Endothelial cell of umbilical vein (primary cell): ENCODE measurements around the gene PRR15L. TPM values are rescaled to one million over a fixed set of nuclear protein-coding genes. Genes with fewer than 3 reads are reported as not detected.

ENCODE experiments used
- BruUV-seq: library from RNA; stranded (reverse); fragments of 400-500 nt; replicated peaks from 2 replicates; lab custom pipeline; 2021; lab: Mats Ljungman, UMichigan
- CTCF ChIA-PET: fragments of 300-600, 350-600 bp; sonication (Branson Sonifier 250); formaldehyde crosslinking; loops from one replicate; lab custom pipeline; 2021; ENCODE audit warnings: antibody characterized with exemption, inconsistent platforms; lab: Charles Lee
- POLR2A ChIA-PET: fragments of 300-600, 350-600 bp; sonication (Branson Sonifier 250); formaldehyde crosslinking; loops from one replicate; lab custom pipeline; 2021; ENCODE audit warnings: antibody characterized with exemption, inconsistent platforms; lab: Charles Lee
- DNase-seq: peaks from one replicate; pipeline ENCODE4 v3.0.0-alpha.2; 2011; ENCODE audit warnings: low read depth, low spot score
- FAIRE-seq: peaks from 2 replicates; lab custom pipeline; 2011; peaks lifted over from hg19 to GRCh38; lab: Jason Lieb, UNC
- H2AFZ ChIP-seq: 2 replicates; pipeline ENCODE4 v1.6.0; 2012; ENCODE audit warnings: low read depth, low read length, control low read depth, inconsistent platforms
- H3K27ac ChIP-seq: 2 replicates; pipeline ENCODE4 v1.5.1; 2011; ENCODE audit warnings: low read depth, mild to moderate bottlenecking, control low read depth, low read length, moderate library complexity; ENCODE audit not compliant: insufficient read depth
- H3K27me3 ChIP-seq, 2 experiments: 2 replicates each; pipeline versions ENCODE4 v1.6.0 to v1.6.1; 2011; ENCODE audit warnings: low read length in 2 of 2, mixed read lengths in 1 of 2; ENCODE audit not compliant: control insufficient read depth in 2 of 2, insufficient read depth in 2 of 2
- H3K36me3 ChIP-seq, 2 experiments: 2 replicates in 1 of 2; 3 replicates in 1 of 2; pipeline ENCODE4 v1.5.1; 2011; ENCODE audit warnings: low read length in 2 of 2, mild to moderate bottlenecking in 1 of 2, moderate library complexity in 1 of 2; ENCODE audit not compliant: control insufficient read depth in 2 of 2, insufficient read depth in 2 of 2; ENCODE audit errors: extremely low read depth in 1 of 2
- H3K4me1 ChIP-seq: 3 replicates; pipeline ENCODE4 v1.5.1; 2011; ENCODE audit warnings: mild to moderate bottlenecking, low read length; ENCODE audit not compliant: control insufficient read depth, insufficient read depth; ENCODE audit errors: extremely low read depth
- H3K4me2 ChIP-seq: 2 replicates; pipeline ENCODE4 v1.6.1; 2011; ENCODE audit warnings: low read length, control low read depth, mixed read lengths; ENCODE audit not compliant: insufficient read depth
- H3K4me3 ChIP-seq, 3 experiments: fragments of 200-600 bp in 1 of 3; sonication (generic), shearing (Covaris generic) in 1 of 3; replicated peaks in 1 of 3; 2 replicates each; pipeline ENCODE4 v1.5.1; 2011 to 2016; ENCODE audit warnings: control low read depth in 3 of 3, low read length in 3 of 3, mild to moderate bottlenecking in 2 of 3, inconsistent platforms in 1 of 3, low read depth in 1 of 3, moderate library complexity in 1 of 3; ENCODE audit not compliant: insufficient read depth in 1 of 3
- H3K79me2 ChIP-seq: 2 replicates; pipeline ENCODE4 v1.6.0; 2012; ENCODE audit warnings: low read length, inconsistent platforms; ENCODE audit not compliant: control insufficient read depth, insufficient read depth
- H3K9ac ChIP-seq: replicated peaks from 2 replicates; pipeline ENCODE3; 2011; ENCODE audit warnings: low read length, control low read depth; ENCODE audit not compliant: insufficient read depth; ENCODE audit errors: extremely low read depth
- H3K9me1 ChIP-seq: replicated peaks from 3 replicates; pipeline ENCODE4 v1.6.0; 2011; ENCODE audit warnings: mild to moderate bottlenecking, low read length; ENCODE audit not compliant: control insufficient read depth, insufficient read depth; ENCODE audit errors: extremely low read depth
- H3K9me3 ChIP-seq: replicated peaks from 2 replicates; pipeline ENCODE4 v1.5.1; 2012; ENCODE audit warnings: low read length, inconsistent platforms; ENCODE audit not compliant: control insufficient read depth, insufficient read depth
- H4K20me1 ChIP-seq: replicated peaks from 2 replicates; pipeline ENCODE3; 2011; ENCODE audit warnings: mild to moderate bottlenecking, low read length; ENCODE audit not compliant: control insufficient read depth, insufficient read depth; ENCODE audit errors: extremely low read depth
- CTCF ChIP-seq, 2 donors: IDR thresholded peaks; 1 replicate in 1 of 2; 2 replicates in 1 of 2; pipeline ENCODE4 v1.5.1; 2011; ENCODE audit warnings: low read length in 2 of 2, mild to moderate bottlenecking in 2 of 2, moderate library complexity in 2 of 2, control low read depth in 1 of 2, inconsistent platforms in 1 of 2, low read depth in 1 of 2; ENCODE audit not compliant: insufficient read depth in 1 of 2; ENCODE audit errors: extremely low read depth in 1 of 2
- EZH2 ChIP-seq: IDR thresholded peaks from 2 replicates; pipeline ENCODE4 v1.6.1; 2012; ENCODE audit warnings: borderline replicate concordance, low read depth, mild to moderate bottlenecking, moderate library complexity, low read length, inconsistent platforms; ENCODE audit not compliant: severe bottlenecking
- FOS ChIP-seq: IDR thresholded peaks from 2 replicates; pipeline ENCODE4 v1.6.1; 2011; ENCODE audit warnings: mild to moderate bottlenecking, low read length, moderate library complexity, borderline replicate concordance; ENCODE audit not compliant: insufficient read depth
- GATA2 ChIP-seq: IDR thresholded peaks from 2 replicates; pipeline ENCODE4 v1.7.0; 2011; ENCODE audit warnings: low read depth, mild to moderate bottlenecking, moderate library complexity, mixed read lengths, low read length; ENCODE audit not compliant: insufficient read length, insufficient read depth
- POLR2A ChIP-seq: IDR thresholded peaks from 2 replicates; pipeline ENCODE4 v1.6.1; 2012; ENCODE audit warnings: low read depth, mild to moderate bottlenecking, control low read depth, low read length
- dilution Hi-C: fragments of 300-500 bp; cut with MboI; formaldehyde crosslinking; loops from one replicate; pipeline ENCODE4 v1.15.0; 2019; ENCODE audit warnings: low sequenced_read_pairs; ENCODE audit not compliant: extremely low pct_ligation_motif_present
- intact Hi-C: fragments of 100-400 bp; cut with micrococcal nuclease; formaldehyde crosslinking; loops from one replicate; pipeline ENCODE4 v1.10.0; 2022
- polyA plus RNA-seq, 4 experiments: library from polyadenylated mRNA; depleted of rRNA in 3 of 4; stranded (reverse) in 3 of 4; unstranded in 1 of 4; fragments of >200 nt; gene quantifications; 2 replicates each; pipeline versions ENCODE4 v1.2.1 to v1.2.3, GENCODE V29; 2011 to 2012; ENCODE audit warnings: missing spikeins in 1 of 4
- total RNA-seq: library from RNA; stranded (reverse); gene quantifications from 2 replicates; pipeline ENCODE4 v1.2.3, GENCODE V29; 2021

Gene PRR15L
- total and polyA plus RNA-seq, 2 donors (not counting 3 experiments of a cell fraction or from before 2014, with no cell fraction given): not detected

GRCh38 chr17:47999582-47999981 is 41.9 kb upstream of the PRR15L start:
- peak; percentile 62 for FAIRE-seq

DNA sequence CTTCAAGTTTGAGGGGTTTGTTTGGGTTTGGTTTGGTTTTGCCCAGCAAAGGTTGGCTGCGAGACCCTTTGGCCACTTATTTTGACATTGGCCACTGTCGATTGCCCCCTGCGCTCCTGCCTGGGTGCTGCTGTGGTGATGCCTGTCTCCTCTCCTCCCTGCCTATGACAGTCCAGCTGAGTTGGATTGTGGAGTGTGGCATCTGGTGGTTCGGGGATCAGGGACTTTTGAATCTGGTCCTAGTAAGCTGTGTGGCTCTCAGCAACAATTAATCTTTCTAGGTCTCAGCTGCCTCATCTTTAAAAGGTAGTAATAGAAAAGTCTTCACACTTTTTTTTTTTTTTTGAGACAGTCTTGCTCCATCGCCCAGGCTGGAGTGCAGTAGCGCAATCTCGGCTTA is 40.4 kb upstream of the PRR15L start:
- intact Hi-C loops: no loop called here
- DNase-seq (no peak), FAIRE-seq (no peak)
- H3K4me1 ChIP-seq: peaks cover 16% of the 10 kb centered on the region
- TF ChIP-seq GATA2 (no peak), FOS (no peak), POLR2A (no peak), CTCF (IDR thresholded peaks at IDR 0.05; ENCODE audit: extremely low read depth in 1 of 2, insufficient read depth in 1 of 2, low read depth in 1 of 2, low read length in 2 of 2) (no peak)
- no TSS peak for BruUV-seq
- H3K9me3 ChIP-seq: no peaks in the 10 kb centered on the region
- H3K27ac ChIP-seq: no peak overlapping the region
- POLR2A ChIA-PET: no interaction called here
- no peak overlapping the region for H2AFZ ChIP-seq
- no peaks in the 10 kb centered on the region for H4K20me1 ChIP-seq
- H3K4me3 ChIP-seq: no peak overlapping the region
- CTCF ChIA-PET: interaction anchor here (2.6 kb wide), 1 partner anchor 13 kb away, joined by 15 read pairs; no protein-coding TSS in a partner anchor
- H3K9me1 ChIP-seq: no peaks in the 10 kb centered on the region
- no peaks in the 10 kb centered on the region for H3K36me3 ChIP-seq
- H3K79me2 ChIP-seq: no peaks in the 10 kb centered on the region
- dilution Hi-C loops: no loop called here
- no peak overlapping the region for H3K4me2 ChIP-seq
- no peaks in the 10 kb centered on the region for H3K27me3 ChIP-seq
- H3K9ac ChIP-seq: no peak overlapping the region

More at GRCh38 chr17:47999582-47999981, 41.9 kb upstream of the PRR15L start:
- Histone ChIP-seq H3K9me3 (no peaks in the 10 kb centered on the region), H3K27me3 (no peaks in the 10 kb centered on the region), H3K36me3 (no peaks in the 10 kb centered on the region), H3K79me2 (no peaks in the 10 kb centered on the region), H3K4me2 (no peak overlapping the region), H3K27ac (no peak overlapping the region), H3K4me1 (peaks cover 22% of the 10 kb centered on the region), H3K4me3 (no peak overlapping the region), H3K9me1 (no peaks in the 10 kb centered on the region), H4K20me1 (no peaks in the 10 kb centered on the region), H2AFZ (no peak overlapping the region), H3K9ac (no peak overlapping the region)
- no TSS peak for BruUV-seq
- dilution Hi-C loops: no loop called here
- CTCF ChIA-PET: interaction anchor here (0.6 to 2.7 kb wide), 6 partner anchors 12 to 80 kb away, joined by 3 to 17 read pairs (median 8); no protein-coding TSS in a partner anchor
- TF ChIP-seq FOS (peak; percentile 33), GATA2 (no peak), EZH2 (no peak)
- DNase-seq: peak; percentile 21
- intact Hi-C loops: no loop called here
- POLR2A ChIA-PET: no interaction called here
